Prostate gland (tissue), 2 donors: Measurements from ENCODE around the gene POU6F2. TPM values are rescaled to one million over a fixed set of nuclear protein-coding genes. Genes with fewer than 3 reads are reported as not detected.

ENCODE experiments used
- DNase-seq: peaks from one replicate; pipeline ENCODE4 v3.0.0-alpha.2; 2019; ENCODE audit warnings: low spot score
- H3K27ac ChIP-seq, 2 donors: fragments of 200-600 bp; sonication (generic); 2 replicates each; pipeline ENCODE4 v1.5.1; 2017 to 2019
- H3K27me3 ChIP-seq: fragments of 200-600 bp; sonication (generic); replicated peaks from 2 replicates; pipeline ENCODE4 v1.5.1; 2019; ENCODE audit not compliant: insufficient read depth
- H3K36me3 ChIP-seq, 2 donors: fragments of 200-600 bp; sonication (generic); 1 replicate in 1 of 2; 2 replicates in 1 of 2; pipeline versions ENCODE4 v1.5.1 to v1.8.1; 2017 to 2019
- H3K4me1 ChIP-seq: fragments of 200-600 bp; sonication (generic); replicated peaks from 2 replicates; pipeline ENCODE4 v1.5.1; 2019
- H3K4me3 ChIP-seq, 2 donors: fragments of 200-600 bp; sonication (generic); 2 replicates each; pipeline ENCODE4 v1.5.1; 2017 to 2019
- H3K9me3 ChIP-seq: fragments of 200-600 bp; sonication (generic); 2 replicates; pipeline ENCODE4 v1.5.1; 2017
- CTCF ChIP-seq, 4 experiments: fragments of 200-600 bp in 2 of 4; fragments of 450-650 bp in 2 of 4; sonication (generic) in 2 of 4; IDR thresholded peaks; 1 replicate in 3 of 4; 2 replicates in 1 of 4; pipeline ENCODE4 v1.5.1; 2016 to 2019; ENCODE audit warnings: antibody characterized with exemption in 4 of 4, mild to moderate bottlenecking in 2 of 4, moderate library complexity in 2 of 4
- POLR2A ChIP-seq: fragments of 450-650 bp; IDR thresholded peaks from one replicate; pipeline ENCODE4 v1.6.1; 2016; ENCODE audit warnings: antibody characterized with exemption, mild to moderate bottlenecking
- POLR2AphosphoS5 ChIP-seq: sonication (generic); formaldehyde crosslinking; IDR thresholded peaks from one replicate; pipeline ENCODE4 v1.6.1; 2017; ENCODE audit warnings: antibody characterized with exemption
- WGBS: methylation state at CpG from one replicate; pipeline ENCODE4 v1.1.5; 2018; 5-methylcytosine and 5-hydroxymethylcytosine counted together
- intact Hi-C: fragments of 100-400 bp; cut with DNase I; formaldehyde crosslinking; loops from one replicate; pipeline ENCODE4 v1.14.2; 2022
- total RNA-seq, 2 donors: library from RNA; depleted of rRNA; stranded (reverse); fragments of >200 nt; gene quantifications; one replicate each; pipeline ENCODE4 v1.1.0, GENCODE V29; 2016

The POU6F2 gene
- total RNA-seq, 2 donors from 2014 or later, result 2.4 TPM; not detected in 1

GRCh38 chr7:39164887-39165286 is 187.2 kb downstream of the POU6F2 start:
- H3K36me3 ChIP-seq, result no peaks in the 10 kb centered on the region
- H3K27ac ChIP-seq, result no peak overlapping the region
- TF ChIP-seq POLR2AphosphoS5 (no peak), CTCF (IDR thresholded peaks at IDR 0.05) (no peak), POLR2A (no peak)
- WGBS, result 72% methylated on average over 4 of the region's 4 CpGs
- no peak overlapping the region for H3K4me3 ChIP-seq
- intact Hi-C loops, result no loop called here
- no peaks in the 10 kb centered on the region for H3K9me3 ChIP-seq
- DNase-seq, result no peak
- H3K4me1 ChIP-seq, result no peaks in the 10 kb centered on the region
- no peaks in the 10 kb centered on the region for H3K27me3 ChIP-seq

- intact Hi-C loops, result no loop called here
Measured at GRCh38 chr7:39168403-39169098, 190.8 kb downstream of the POU6F2 start.

GRCh38 chr7:39172137-39172536 is 194.4 kb downstream of the POU6F2 start:
- H3K27me3 ChIP-seq, result no peaks in the 10 kb centered on the region
- no peak overlapping the region for H3K4me3 ChIP-seq
- DNase-seq, result no peak
- intact Hi-C loops, result no loop called here
- no peaks in the 10 kb centered on the region for H3K4me1 ChIP-seq
- TF ChIP-seq POLR2AphosphoS5, result no peak
- TF ChIP-seq CTCF (IDR thresholded peaks at IDR 0.05), result no peak
- TF ChIP-seq POLR2A, result no peak
- no peak overlapping the region for H3K27ac ChIP-seq
- H3K36me3 ChIP-seq, result no peaks in the 10 kb centered on the region
- WGBS, result 67% methylated on average over 1 of the region's 1 CpG
- no peaks in the 10 kb centered on the region for H3K9me3 ChIP-seq

More at GRCh38 chr7:39168403-39169098, 190.8 kb downstream of the POU6F2 start:
- DNase-seq, result no peak
- H3K4me1 ChIP-seq, result no peaks in the 10 kb centered on the region
- no peaks in the 10 kb centered on the region for H3K27me3 ChIP-seq
- no peaks in the 10 kb centered on the region for H3K9me3 ChIP-seq
- H3K4me3 ChIP-seq, result no peak overlapping the region
- TF ChIP-seq POLR2AphosphoS5, result no peak
- no peak for TF ChIP-seq POLR2A
- WGBS, result 72% methylated on average over 8 of the region's 8 CpGs
- H3K36me3 ChIP-seq, result no peaks in the 10 kb centered on the region
- no peak overlapping the region for H3K27ac ChIP-seq

- Histone ChIP-seq H3K27me3 (no peaks in the 10 kb centered on the region), H3K4me3 (no peak overlapping the region), H3K27ac (no peak overlapping the region), H3K9me3 (no peaks in the 10 kb centered on the region), H3K4me1 (no peaks in the 10 kb centered on the region), H3K36me3 (no peaks in the 10 kb centered on the region)
- TF ChIP-seq POLR2AphosphoS5 (no peak), CTCF (IDR thresholded peaks at IDR 0.05) (no peak), POLR2A (no peak)
- intact Hi-C loops, result no loop called here
- no peak for DNase-seq
- 74% methylated on average over 3 of the region's 3 CpGs for WGBS
Measured at GRCh38 chr7:39181398-39181797, 203.7 kb downstream of the POU6F2 start.

- no peaks in the 10 kb centered on the region for H3K27me3 ChIP-seq
- no peak for DNase-seq
- intact Hi-C loops, result no loop called here
- 89% methylated on average over 2 of the region's 2 CpGs for WGBS
- no peak overlapping the region for H3K4me3 ChIP-seq
- no peaks in the 10 kb centered on the region for H3K36me3 ChIP-seq
- no peaks in the 10 kb centered on the region for H3K9me3 ChIP-seq
- TF ChIP-seq POLR2AphosphoS5 (no peak), POLR2A (no peak), CTCF (IDR thresholded peaks at IDR 0.05) (no peak)
- no peak overlapping the region for H3K27ac ChIP-seq
- H3K4me1 ChIP-seq, result no peaks in the 10 kb centered on the region
Measured at GRCh38 chr7:39183796-39184195, 206.1 kb downstream of the POU6F2 start.
